NCI-H1930 (cell line): ENCODE data around the gene ULBP1.
"Not testable (repeated sequence)": the region's sequence is repeated elsewhere in the genome, so short reads cannot be mapped to it uniquely, and the experiment has no call there.

ENCODE experiments used
- DNase-seq, 2 experiments: peaks; one replicate each; lab custom pipeline; 2025; lab: John Stamatoyannopoulos, UW

The ULBP1 gene

DNA sequence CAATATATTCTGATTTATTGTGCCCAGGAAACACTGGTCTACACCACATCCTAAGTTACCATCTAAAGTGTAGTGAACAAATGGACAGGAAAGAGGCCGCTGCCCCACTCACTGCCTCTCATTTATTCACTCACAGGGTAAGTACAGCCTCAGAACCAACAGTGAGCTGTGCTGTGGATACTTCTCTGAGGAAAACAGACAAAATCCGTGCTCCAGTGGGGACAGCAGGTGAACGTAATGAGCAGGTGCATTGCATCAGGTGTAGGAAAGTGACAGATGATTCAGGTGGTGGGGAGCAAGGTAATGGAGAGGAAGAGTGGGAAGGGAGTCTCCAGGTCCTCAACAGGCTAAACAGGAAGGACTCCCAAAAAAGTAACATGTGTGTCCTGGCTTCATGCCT lies 30.3 kb upstream of the ULBP1 start:
- DNase-seq, result no peak

DNA sequence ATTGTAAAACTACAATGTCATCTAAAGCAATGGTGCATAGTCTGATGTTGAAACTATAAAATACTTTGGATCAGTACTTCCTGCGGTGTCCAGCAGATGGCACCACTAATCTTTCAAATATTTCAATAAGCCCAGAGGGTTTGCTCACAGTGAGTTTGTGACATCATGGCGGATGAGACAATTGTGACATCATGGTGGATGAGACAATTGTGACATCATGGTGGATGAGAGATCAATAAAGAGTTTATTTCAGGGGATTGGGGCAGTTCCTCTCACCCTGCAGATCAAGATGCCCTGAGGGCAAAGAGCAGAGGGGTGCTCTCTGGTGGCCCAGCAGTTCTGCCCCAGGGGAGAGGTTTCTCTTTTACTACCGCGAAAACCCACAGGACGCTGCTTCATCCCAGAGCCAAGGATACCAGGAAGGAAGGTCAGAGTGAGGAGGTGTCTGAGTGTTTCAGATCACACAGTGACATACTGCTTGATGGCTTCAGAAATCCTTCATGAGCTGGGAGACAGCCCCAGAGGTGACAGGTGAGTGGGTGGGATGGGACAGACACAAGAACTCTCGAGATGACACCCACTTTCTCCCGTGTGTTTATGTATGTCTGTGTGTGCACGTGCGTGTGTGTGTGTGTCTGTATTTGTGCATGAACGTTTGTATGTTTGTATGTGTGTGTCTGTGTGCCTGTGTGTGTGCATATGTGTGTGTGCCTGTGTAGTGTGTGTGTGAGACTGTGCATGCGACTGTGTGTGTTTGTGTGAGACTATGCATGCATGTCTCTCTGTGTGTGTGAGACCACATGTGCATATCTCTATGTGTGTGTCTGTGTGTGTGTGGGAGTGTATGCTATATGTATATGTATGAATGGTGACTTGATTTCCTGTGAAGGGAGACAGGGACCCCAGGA lies 29.2 kb upstream of the ULBP1 start:
- DNase-seq, result peak; percentile 43 to 45

DNA sequence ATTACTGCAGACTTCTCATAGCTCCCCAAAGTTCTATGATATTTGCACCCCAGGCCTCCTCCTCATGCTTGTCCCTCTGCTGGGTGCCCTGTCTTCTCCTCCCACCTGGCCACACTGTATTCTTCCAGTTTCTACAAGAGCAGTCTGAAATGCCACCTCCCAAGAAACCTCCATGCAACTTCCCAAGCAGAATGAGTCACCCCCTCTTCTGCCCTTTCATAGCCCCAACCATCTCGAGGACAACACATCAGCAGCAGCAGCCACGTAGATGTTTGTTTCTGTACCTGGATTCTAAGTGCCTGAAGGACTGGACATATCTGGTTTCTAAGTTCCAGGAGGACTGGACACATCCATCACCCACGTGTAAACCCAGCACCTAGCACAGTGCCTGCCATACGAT lies 28.5 kb upstream of the ULBP1 start:
- no peak for DNase-seq

DNA sequence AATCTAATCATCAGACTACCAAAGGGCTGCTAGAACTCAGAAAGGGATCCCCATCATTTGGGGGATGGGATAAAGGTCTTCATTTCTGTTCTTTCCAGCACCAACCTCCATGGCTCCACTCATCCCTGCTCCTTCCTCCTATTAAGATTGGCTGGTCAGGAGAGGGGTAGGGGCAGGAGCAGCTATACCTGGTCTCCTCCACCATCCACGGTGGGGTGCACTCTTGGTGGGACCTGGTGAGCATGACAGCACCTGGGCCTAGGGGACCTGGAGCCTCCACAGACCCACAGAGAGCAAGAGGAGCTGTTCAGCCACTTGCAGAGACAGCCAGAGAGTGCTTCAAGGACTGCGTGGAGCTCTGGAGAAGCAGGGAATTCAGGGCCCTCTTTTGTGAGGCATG lies 28.1 kb upstream of the ULBP1 start:
- no peak for DNase-seq

DNA sequence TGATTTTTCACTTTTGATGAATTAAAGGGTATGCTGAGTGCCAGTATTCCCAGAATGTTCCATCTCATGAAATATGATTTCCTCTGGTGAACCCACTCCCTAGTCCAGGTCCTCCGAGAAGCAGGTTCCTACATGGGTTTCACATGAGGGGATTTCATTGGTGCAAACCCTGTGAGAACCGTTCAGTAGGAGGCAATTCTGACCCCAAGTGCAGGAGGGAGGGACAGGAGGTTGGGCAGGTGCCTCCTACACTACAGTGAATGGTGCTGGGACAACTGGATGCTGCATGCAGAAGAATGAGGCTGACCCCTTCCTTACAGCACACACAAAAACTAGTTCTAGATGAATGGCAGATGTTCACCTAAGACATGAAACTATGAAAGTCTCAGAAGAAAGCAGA lies 27.0 kb upstream of the ULBP1 start:
- no peak for DNase-seq

DNA sequence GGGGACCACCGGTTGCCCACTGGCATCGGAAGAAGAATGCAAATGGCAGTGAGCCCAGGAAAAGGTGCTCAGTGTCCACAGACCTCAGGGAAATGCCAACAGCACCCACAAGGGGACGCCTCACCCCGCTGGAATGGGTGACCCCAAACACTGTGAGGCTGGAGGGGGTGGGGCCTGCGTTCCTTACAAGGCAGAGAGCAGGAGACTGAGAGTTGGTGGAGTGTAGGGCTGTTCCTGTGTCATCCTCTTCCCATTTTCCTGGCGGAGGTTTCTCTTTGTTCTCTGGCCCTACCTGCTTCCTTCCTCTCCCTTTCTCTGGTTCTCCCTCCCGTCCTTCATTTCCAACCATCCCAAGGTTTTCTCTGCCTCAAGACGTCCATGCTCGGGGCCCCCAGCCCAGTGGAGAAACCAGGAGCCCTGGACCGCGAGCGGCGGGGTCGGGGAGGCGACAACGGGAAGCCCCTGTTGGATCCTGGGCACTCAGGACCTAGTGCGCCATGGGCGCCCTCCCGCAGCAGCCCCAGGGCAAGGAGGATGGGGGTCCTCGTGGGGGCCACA lies 25.7 kb upstream of the ULBP1 start:
- not testable (repeated sequence) for DNase-seq

DNA sequence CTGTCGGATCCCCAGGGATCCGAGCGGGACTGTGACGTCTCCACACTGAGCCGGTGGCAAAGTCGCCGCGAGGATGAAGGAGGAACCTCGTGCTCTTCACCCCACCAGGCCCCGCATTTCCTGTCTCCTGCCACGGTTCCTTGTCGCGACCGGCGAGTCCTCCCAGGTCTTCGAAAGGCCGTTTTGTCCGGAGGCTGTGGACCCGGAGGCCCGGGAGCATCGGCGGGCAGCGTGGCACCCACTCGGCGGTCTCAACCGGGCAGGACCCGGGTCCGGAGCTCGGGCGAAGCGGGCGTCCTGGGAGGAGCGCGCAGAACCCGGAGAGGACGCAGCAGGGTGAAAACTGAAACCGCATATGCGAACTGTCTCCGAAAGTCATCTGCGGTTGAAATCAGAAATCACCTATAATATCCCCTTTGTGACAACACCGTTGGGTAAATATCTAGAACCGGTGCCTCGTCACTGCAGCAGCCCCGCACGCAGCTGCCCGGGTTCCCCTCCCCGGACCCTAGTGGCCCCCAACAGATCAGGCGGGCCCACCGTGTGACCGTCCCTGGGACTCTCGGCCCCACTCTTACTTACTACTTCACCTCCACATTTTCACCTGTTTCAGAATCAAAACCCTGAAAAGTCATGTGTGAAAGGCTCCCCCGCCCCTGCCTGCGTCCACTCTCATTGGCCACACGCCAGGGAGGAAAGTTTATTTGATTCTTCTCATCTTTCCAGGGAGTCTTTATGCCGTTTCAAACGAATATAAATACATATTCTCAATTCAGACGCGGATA lies 25.0 kb upstream of the ULBP1 start:
- no peak for DNase-seq

DNA sequence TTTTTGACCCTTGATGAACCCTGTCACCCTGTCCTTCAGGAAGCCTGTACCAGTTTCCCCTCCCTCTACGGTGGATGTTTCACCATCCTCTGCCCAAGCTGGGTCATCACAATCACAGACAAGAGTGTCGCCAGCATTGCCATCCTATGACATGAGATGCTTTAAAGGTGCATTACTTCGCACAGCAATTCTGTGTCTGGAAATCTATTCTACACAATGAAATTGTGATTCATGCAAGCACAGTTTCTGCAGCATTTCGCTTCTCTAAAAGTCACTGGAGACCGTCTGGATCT lies 24.4 kb upstream of the ULBP1 start:
- no peak for DNase-seq

DNA sequence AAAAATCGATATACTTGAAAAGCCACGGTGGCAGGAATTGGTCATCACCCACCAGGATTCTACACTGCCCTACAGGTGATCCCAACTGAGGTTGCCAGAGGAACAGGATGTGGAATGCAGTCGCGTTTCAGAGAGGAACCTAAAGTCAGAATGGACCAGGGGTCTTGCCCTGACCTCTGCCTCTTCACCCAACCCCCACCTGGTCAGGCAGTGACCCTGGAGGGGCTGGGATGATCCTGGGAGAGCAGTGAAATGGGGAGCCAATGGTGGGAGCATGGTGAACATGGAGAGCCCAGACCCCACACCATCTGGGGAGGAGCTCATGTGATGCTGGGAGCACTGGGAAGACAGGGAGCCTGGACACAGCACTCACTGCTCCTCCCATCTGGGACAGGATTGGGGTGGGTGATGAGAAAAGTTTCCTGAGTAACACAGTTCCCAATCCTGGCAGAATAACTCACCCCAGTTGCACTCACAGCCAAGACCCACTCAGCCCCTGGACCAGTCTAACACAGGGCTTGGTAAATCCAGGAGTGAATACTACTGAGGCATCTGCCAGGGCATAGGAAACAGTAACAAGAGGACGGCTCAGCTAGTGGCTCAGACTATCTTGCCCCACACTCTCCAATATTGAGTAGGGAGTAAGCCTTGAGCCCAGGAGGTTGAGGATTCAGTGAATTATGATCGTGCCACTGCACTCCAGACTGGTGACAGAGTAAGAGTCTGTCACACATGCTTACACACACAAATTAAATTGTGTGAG lies 23.7 kb upstream of the ULBP1 start:
- DNase-seq, result no peak

DNA sequence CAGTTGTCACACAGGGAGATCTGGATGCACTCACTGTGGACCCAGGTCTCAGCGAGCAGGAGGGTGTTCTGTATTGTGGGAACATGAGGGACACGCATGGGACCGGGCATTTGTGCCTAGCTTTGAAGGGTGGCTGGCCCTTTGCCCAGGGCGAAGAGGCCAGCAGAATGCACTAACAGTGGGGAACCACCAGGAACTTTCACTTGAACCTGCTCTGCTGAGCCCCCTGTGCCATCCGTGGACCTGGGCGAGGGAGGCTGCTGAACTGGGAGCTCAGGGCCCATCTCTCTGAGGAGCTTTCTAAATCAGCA lies 23.1 kb upstream of the ULBP1 start:
- DNase-seq, result no peak

DNA sequence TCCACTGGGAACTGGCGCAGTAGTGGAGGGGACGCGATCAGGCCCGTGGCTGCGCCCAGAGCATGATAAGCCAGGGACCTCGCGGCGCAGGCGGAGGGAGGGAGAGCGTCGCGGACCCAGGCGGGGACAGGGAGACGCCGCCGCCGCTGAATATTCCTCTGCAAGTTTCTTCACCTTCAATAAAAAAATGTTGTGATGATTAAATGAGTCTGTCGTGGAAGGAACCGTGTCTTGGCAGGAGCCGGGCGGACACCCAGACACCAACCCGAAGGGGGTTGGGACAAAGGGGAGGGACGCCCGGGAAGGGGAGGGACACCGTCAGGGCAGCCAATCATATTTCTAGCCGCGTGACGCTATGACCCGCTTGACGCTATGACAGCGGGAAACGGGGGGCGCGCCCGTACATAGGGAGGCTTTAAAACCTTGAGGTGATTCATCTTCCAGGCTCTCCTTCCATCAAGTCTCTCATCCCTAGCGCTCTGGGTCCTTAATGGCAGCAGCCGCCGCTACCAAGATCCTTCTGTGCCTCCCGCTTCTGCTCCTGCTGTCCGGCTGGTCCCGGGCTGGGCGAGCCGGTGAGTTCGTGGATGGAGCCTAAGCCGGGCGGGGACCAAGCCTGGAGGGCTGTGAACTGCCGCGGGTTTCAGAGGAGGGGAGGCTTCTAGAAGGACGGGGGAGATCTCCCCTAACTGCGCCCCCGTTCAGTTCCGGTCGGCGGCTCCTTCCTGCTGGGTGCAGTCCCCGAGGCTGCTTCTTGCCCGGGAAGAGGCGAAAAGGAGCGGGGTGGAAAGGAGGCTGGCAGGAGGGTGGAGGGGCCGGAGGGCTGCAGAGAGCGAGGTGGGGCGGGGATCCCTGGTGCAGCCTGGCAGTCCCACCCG lies 21.9 kb upstream of the ULBP1 start, which contains the start of gene ULBP2:
ULBP2 (plus strand) TSS at position 432 of the 878 bp plus-strand sequence; CDS start at position 491, 59 bp downstream.
- peak; percentile 37 to 62 for DNase-seq

DNA sequence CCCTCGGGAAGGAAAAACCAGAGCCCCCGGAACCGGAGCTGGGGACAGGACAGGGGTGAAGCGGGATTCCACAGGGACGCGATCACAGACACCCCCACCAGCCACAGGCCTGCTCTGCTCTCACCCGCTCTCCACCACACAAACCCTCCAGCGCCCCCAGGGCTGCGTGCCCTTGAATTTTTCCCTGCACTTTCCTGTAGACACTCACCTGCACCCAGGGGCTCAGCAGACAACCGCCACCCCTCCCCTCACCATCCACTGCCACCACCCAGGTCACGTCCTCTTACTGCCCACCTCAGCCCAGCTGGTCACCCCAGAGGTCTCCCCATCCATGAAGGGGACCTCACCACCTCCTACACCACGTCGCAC lies 21.3 kb upstream of the ULBP1 start:
- DNase-seq, result no peak

DNA sequence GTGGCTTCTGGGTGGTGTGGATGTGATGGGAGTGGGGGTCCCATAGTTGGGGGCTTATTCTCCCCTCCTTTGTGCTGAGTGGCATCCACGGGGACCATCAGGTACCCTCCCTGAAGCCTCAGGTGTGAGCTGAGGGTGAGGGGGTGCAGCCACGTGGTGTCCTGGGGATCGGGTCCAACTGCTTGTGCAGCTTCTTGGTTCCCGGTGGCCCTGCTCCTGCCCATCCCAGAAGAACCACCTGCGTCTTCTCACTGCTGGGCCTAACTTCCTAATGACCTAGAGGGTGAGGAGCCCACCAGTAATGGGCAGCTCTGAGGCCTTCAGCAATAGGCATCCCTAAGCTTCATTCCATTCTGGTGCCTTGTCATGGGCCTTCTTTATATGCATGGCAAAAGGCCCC lies 20.4 kb upstream of the ULBP1 start:
- DNase-seq, result not testable (repeated sequence)

DNA sequence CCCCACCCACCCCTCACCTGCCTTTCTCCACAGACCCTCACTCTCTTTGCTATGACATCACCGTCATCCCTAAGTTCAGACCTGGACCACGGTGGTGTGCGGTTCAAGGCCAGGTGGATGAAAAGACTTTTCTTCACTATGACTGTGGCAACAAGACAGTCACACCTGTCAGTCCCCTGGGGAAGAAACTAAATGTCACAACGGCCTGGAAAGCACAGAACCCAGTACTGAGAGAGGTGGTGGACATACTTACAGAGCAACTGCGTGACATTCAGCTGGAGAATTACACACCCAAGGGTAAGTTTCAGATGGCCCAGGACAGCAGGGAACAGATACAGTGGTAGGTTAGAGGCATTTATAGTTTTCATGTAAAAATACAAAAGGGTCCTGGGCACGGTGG lies 18.5 kb upstream of the ULBP1 start:
- not testable (repeated sequence) for DNase-seq

DNA sequence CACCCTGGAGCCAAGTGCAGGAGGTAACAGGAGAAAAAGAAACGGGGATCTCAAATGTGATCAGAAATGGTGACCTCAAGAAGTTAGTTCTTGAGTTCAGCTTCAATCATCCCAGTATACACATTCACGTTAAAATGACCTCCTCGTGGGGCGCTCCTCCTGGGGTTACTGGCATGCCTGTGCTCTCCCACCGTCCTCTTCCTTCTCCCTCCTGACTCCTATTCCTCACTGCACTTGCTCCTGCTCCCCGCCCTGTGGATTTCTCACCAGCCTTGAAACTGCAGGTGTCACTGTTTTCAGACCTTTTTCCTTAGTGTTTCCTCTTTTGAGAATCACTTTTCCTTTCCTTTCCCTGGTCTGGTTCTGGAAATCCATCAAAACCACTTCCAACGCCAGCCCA lies 17.1 kb upstream of the ULBP1 start:
- DNase-seq, result not testable (repeated sequence)

DNA sequence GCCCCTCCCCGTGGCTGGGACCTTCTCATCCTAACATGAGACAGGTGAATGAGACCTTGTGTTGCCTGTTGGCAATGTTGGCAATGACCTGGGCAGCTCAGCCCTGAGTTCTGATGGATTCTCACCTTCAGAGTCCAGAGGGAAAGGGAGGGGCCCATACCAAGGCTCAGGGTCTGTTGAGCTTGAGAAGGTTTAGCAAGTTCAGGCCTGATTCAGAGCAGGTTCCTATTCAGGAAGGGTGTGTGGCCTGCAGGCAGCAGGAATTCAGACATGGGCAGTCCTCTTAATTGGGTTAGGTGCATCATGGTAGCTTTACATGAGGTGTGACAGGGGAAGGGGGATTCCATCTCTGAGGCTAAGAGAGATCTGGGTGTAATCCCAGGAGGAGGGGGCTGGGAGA lies 16.2 kb upstream of the ULBP1 start:
- DNase-seq, result not testable (repeated sequence)

DNA sequence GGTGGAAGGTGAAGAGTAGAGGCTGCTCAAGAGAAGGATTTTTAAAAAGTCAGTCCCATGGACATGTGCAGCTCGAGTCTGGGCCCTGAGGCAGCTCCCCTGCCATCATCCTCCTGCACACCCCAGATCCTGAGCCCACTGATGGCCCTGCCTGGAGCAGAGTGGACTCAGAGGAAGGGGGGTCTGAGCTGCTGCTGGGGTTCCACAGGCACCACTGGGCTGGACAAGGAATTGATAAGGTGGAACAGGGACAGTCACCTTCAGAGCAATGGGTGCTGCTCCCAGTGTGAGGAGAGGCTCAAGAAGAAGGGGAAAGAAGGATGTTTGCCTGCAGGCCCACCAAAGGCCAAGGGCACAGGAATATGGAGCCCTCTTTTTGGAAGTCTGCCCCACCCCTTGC lies 15.7 kb upstream of the ULBP1 start:
- DNase-seq, result no peak

DNA sequence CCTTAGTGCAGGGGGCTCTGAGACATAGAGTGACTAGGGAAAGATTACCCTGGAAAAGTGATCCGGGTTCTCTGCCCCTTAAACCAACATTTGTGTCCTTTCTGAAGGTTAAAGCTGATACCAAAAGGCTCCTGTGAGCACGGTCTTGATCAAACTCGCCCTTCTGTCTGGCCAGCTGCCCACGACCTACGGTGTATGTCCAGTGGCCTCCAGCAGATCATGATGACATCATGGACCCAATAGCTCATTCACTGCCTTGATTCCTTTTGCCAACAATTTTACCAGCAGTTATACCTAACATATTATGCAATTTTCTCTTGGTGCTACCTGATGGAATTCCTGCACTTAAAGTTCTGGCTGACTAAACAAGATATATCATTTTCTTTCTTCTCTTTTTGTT lies 15.1 kb upstream of the ULBP1 start:
- DNase-seq, result no peak

DNA sequence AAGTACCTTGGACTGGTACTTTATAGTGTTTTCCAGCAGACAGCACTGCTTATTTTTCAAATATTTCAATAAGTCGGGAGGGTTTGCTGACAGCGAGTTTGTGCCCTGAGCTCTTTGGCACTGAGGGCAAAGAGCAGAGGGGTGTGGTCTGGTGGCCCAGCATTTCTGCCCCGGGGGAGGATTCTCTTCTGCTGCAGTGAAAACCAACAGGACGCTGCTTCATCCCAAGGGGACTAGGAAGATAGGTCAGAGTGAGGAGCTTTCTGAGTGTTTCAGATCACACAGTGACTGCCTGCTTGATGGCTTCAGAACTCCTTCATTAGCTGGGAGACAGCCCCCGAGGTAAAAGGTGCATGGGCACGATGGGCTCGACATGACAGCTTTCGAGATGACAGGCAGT lies 13.3 kb upstream of the ULBP1 start:
- DNase-seq, result no peak

DNA sequence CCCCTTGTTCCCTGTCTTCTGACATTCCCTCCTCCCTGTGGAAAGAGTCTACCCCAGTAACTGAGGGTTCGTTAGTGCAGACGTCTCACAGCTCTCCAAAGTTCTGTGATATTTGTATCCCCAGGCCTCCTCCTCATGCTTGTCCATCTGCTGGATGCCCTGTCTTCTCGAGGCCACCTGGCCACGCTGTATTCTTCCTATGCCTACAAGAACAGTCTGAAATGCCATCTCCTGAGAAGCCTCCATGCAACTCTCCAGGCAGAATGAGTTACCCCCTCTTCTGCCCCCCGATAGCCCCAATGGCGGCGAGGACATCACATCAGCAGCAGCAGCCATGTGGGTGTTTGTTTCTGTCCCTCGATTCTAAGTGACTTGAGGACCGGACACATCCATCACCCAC lies 12.6 kb upstream of the ULBP1 start:
- no peak for DNase-seq

DNA sequence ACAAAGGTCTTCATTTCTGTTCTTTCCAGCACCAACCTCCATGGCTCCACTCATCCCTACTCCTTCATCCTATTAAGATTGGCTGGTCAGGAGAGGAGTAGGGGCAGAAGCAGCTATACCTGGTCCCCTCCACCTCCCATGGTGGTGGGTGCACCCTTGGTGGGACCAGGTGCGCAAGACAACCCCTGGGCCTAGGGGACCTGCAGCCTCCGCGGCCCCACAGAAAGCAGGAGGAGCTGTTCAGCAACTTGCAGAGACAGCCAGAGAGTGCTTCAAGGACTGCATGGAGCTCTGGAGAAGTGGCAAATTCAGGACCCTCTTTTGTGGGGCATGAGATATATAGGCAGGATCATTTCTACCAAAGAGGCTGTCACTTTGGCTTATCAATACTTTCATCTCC lies 12.1 kb upstream of the ULBP1 start:
- DNase-seq, result no peak

DNA sequence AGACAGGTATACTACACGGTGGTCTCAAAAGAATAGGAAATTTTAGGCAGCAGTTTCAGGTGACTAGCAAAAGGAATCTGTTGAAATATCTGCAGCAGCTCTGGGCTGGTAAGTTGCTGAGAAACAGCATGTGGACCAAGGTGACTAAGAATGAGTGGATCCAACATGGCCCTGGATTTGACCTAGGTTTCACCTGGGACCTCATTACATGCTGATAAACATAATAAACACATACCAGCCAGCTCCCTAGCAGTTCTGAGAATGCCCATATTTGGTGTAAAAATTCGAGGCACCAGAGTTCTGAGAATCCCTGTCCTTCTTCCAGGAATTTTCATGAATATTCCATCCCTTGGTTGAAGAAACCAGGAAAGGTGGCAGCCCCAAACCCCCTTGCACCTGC lies 10.4 kb upstream of the ULBP1 start:
- not testable (repeated sequence) for DNase-seq
